Measurements from ENCODE around the gene MYCBP. TPM values are rescaled to one million over a fixed set of nuclear protein-coding genes. Genes with fewer than 3 reads are reported as not detected.

MYCBP gene
- total RNA-seq, 1 donor from 2014 or later = 38.4 TPM

DNA sequence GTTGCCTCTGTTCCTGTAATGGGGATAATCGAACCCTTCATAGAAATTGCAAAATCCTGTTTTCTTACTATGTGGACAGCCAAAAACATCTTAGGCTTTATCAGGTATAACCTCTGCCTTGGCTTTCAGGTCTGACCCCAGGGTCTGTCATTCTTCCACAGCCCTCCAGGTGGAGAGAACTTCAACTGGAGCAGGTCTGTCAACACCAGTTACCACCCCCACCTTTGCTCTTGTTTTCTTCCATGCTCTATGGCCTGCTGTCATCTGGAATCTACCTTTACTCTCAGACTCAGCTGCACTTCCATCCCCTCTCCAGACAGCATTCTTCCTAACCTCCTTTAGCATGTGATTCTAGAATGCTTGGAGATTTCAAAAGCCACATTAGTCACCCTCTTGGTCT is 18.6 kb upstream of the MYCBP start:
- Mint-ChIP-seq H3K36me3 (ENCODE audit: low read depth) (no peaks in the 10 kb centered on the region), H3K4me3 (no peak overlapping the region), H3K27me3 (ENCODE audit: insufficient read depth) (peaks cover 16% of the 10 kb centered on the region), H3K9me3 (no peaks in the 10 kb centered on the region), H3K4me1 (ENCODE audit: low read depth) (no peaks in the 10 kb centered on the region), H3K27ac (no peak overlapping the region)
- DNase-seq (ENCODE audit: low spot score) = no peak
- intact Hi-C loops (cut with micrococcal nuclease) = no loop called here

DNA sequence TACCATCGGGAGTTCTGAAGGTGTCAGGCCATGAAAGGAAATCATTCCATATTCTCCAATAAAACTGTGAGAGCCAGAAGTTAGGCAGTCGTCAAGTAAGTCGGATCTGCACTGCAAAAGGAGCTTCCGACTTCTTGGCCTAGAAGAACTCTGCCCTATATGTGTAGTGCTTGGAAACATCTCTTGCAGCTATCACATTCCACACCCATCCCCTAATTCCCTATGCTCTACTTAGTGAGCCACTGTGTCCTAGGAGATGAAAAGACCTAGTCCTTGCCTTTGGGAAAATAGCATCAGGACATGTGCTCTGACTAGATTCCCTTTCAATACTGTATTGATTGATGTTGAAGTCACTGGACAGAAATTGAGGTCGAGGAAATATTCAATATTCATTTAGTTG is 16.4 kb upstream of the MYCBP start:
- peaks cover 18% of the 10 kb centered on the region for H3K27me3 Mint-ChIP-seq (ENCODE audit: insufficient read depth)
- H3K36me3 Mint-ChIP-seq (ENCODE audit: low read depth) = no peaks in the 10 kb centered on the region
- H3K9me3 Mint-ChIP-seq = no peaks in the 10 kb centered on the region
- H3K27ac Mint-ChIP-seq = no peak overlapping the region
- no peak overlapping the region for H3K4me3 Mint-ChIP-seq
- H3K4me1 Mint-ChIP-seq (ENCODE audit: low read depth) = no peaks in the 10 kb centered on the region
- no peak for DNase-seq (ENCODE audit: low spot score)
- intact Hi-C loops (cut with micrococcal nuclease) = no loop called here

DNA sequence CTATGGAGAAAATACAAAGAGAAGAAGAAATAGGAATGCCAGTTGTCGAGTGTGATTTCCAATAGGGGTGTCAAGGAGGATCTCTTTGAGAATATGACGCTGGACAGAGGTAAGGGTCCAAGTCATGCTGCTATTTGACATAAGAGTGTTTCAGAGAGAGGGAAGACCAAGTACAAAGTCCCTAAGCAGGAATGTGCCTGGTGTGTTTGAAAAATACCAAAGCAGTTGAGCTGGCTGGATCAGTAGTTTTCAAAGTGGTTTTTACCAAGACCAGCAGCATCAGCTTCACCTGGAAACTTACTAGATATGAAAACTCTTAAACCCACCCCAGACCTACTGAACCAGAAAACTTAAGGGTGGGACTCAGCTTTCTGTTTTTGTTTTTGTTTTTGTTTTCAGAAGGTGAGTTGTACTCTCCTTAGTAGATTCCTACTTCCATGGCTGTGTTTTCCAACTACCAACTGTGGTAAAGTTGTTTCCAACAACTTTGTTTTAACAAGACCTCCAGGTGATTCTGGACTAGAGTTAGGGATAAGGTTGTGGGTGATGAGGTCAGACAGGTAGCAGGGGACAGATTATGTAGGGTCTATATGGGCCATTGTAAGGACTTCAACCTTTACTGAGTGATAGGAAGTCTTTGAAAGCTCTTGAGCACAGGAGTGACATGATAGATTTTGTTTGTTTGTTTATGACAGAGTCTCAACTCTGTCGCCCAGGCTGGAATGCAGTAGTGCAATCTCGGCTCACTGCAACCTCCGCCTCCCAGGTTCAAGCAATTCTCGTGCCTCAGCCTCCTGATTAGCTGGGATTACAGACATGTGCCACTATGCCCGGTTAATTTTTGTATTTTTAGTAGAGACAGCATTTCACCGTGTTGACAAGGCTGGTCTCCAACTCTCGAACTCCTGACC is 15.5 kb upstream of the MYCBP start:
- peaks cover 18% of the 10 kb centered on the region for H3K27me3 Mint-ChIP-seq (ENCODE audit: insufficient read depth)
- no peaks in the 10 kb centered on the region for H3K4me1 Mint-ChIP-seq (ENCODE audit: low read depth)
- H3K4me3 Mint-ChIP-seq = no peak overlapping the region
- H3K27ac Mint-ChIP-seq = no peak overlapping the region
- H3K9me3 Mint-ChIP-seq = no peaks in the 10 kb centered on the region
- intact Hi-C loops (cut with micrococcal nuclease) = no loop called here
- DNase-seq (ENCODE audit: low spot score) = no peak
- no peaks in the 10 kb centered on the region for H3K36me3 Mint-ChIP-seq (ENCODE audit: low read depth)

DNA sequence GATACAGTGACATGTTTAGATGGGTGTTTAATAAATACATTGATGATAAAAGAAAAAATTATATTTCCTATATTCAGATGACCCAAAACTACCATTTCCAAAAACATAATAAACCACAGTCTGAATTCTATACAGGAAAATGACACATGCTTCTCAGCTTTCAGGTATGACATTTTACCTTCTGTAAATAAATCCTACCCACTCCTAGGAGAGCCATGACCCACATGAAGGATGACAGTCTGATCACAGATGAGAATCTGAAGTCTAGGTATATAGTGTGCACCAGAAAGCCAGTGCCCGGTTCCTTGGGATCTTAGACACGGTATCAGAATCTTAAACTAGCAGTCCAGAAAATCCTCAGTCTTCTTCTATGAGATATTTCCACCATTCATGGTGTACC is 11.9 kb upstream of the MYCBP start:
- DNase-seq (ENCODE audit: low spot score) = no peak
- H3K4me3 Mint-ChIP-seq = no peak overlapping the region
- H3K4me1 Mint-ChIP-seq (ENCODE audit: low read depth) = no peaks in the 10 kb centered on the region
- peaks cover 25% of the 10 kb centered on the region for H3K27me3 Mint-ChIP-seq (ENCODE audit: insufficient read depth)
- intact Hi-C loops (cut with micrococcal nuclease) = no loop called here
- no peaks in the 10 kb centered on the region for H3K9me3 Mint-ChIP-seq
- H3K36me3 Mint-ChIP-seq (ENCODE audit: low read depth) = no peaks in the 10 kb centered on the region
- H3K27ac Mint-ChIP-seq = no peak overlapping the region

DNA sequence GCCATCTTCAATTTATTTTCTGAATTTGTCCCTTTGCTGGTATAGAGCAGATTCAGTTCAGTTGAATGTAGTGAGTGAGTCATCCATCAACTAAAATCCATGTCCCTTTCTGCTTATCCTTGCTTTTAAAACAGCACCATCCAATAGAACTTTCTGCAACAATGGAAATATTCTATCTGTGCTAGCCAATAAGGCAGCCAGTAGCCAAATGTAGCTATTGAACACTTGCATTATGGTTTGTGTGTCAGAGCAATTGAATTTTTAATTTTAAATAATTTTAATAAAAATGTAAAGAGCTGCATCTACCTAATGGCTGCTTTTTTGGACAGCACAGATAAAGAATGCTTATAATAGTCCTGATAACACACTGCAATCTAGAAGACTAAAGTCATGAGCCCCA is 8.3 kb upstream of the MYCBP start, which contains the start of gene GJA9:
TSS of gene GJA9 (minus strand) at position 101 of the 400 bp plus-strand sequence. CDS start 5,489 bp downstream, outside the sequence.
- no peak for DNase-seq (ENCODE audit: low spot score)
- H3K27me3 Mint-ChIP-seq (ENCODE audit: insufficient read depth) = peaks cover 11% of the 10 kb centered on the region
- H3K27ac Mint-ChIP-seq = no peak within 1 kb of the TSS
- no peaks in the 10 kb centered on the region for H3K4me1 Mint-ChIP-seq (ENCODE audit: low read depth)
- intact Hi-C loops (cut with micrococcal nuclease) = no loop called here
- no peak within 1 kb of the TSS for H3K4me3 Mint-ChIP-seq
- H3K9me3 Mint-ChIP-seq = no peaks in the 10 kb centered on the region
- H3K36me3 Mint-ChIP-seq (ENCODE audit: low read depth) = no peaks in the 10 kb centered on the region

DNA sequence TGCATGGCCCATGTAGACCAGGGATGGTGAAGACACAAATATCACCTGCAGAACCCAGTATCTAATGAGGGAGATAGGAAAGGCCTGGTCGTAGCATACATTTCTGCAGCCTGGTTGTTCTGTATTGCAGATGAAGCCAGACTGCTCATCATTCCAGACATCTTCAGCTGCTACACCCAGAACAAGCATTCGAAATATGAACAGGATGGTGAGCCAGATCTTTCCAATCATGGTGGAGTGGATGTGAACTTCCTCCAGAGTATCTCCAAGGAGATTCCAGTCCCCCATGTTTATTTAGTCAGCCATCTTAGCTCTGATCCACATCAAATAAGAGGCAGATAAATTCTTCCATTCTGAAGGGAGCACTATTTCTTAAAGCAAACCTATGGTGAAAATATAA is 2.7 kb upstream of the MYCBP start:
- Mint-ChIP-seq H3K4me1 (ENCODE audit: low read depth) (peaks cover 23% of the 10 kb centered on the region), H3K27ac (no peak overlapping the region), H3K9me3 (no peaks in the 10 kb centered on the region), H3K4me3 (no peak overlapping the region), H3K27me3 (ENCODE audit: insufficient read depth) (no peaks in the 10 kb centered on the region), H3K36me3 (ENCODE audit: low read depth) (peaks cover 3% of the 10 kb centered on the region)
- DNase-seq (ENCODE audit: low spot score) = no peak
- intact Hi-C loops (cut with micrococcal nuclease) = loop anchor here (10.0 kb wide), 1 partner anchor 1401 kb away; the partner anchor contains the start of gene ZC3H12A

DNA sequence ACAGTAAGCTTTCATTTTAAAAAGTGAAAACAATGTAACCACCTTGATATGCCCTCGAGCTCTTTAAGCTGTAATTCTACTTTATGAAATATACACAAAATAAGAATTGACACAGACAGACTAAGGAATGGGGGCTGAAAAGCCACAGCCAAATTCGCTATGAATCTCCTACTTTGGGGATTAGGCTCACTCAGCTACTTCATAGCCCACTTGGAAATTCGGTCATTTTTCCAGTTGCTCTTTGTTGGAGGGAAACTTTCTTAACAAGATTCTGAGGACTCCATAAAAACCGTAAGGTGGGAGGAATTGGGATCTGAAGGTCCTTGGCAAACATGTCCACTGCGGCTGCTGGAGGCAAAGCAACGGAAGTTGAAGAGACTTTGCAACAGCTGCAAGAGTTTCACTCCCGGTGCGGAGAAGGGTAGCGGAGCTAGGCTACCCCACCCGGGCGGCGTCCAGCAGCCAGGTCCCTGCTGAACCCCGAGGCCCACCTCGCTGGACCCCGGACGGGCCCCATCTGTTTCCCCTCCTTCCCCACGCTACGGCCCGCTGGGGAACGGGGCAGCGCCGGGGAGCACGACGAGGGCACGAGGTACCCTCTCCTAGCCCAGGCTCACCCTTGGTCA is 634 bp downstream of the MYCBP start:
- Mint-ChIP-seq H3K4me1 (ENCODE audit: low read depth) (peaks cover 23% of the 10 kb centered on the region), H3K27me3 (ENCODE audit: insufficient read depth) (no peaks in the 10 kb centered on the region), H3K27ac (peak overlapping the region; percentile 79), H3K9me3 (no peaks in the 10 kb centered on the region), H3K4me3 (peak overlapping the region; percentile 87), H3K36me3 (ENCODE audit: low read depth) (peaks cover 10% of the 10 kb centered on the region)
- intact Hi-C loops (cut with micrococcal nuclease) = loop anchor here (1.0 to 10.0 kb wide), 8 partner anchors 13 to 1398 kb away; partner anchors contain the start of genes AKIRIN1, BMP8A, C1orf122 and CDCA8
- no peak for DNase-seq (ENCODE audit: low spot score)

DNA sequence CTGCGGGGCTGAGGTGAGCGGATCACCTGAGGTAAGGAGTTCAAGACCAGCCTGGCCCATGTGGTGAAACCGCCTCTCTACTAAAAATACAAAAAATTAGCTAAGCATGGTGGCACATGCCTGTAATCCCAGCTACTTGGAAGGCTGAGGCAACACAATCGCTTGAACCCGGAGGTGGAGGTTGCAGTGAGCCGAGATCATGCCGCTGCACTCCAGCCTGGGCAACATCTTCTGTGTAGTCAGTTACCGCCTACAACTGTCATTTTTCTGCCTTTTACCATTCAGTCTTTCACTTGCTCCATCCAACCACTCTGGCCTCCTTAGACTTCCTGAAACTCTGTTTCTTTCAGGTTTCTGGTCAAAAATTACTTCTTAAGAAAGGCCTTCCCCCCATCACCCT is 2.2 kb downstream of the MYCBP start:
- H3K36me3 Mint-ChIP-seq (ENCODE audit: low read depth) = peaks cover 10% of the 10 kb centered on the region
- no peaks in the 10 kb centered on the region for H3K27me3 Mint-ChIP-seq (ENCODE audit: insufficient read depth)
- intact Hi-C loops (cut with micrococcal nuclease) = loop anchor here (5.0 to 10.0 kb wide), 2 partner anchors 621 to 1396 kb away; partner anchors contain the start of genes BMP8A and ZC3H12A
- DNase-seq (ENCODE audit: low spot score) = no peak
- H3K4me3 Mint-ChIP-seq = peak overlapping the region; percentile 87
- H3K4me1 Mint-ChIP-seq (ENCODE audit: low read depth) = peaks cover 23% of the 10 kb centered on the region
- H3K9me3 Mint-ChIP-seq = no peaks in the 10 kb centered on the region
- H3K27ac Mint-ChIP-seq = no peak overlapping the region

DNA sequence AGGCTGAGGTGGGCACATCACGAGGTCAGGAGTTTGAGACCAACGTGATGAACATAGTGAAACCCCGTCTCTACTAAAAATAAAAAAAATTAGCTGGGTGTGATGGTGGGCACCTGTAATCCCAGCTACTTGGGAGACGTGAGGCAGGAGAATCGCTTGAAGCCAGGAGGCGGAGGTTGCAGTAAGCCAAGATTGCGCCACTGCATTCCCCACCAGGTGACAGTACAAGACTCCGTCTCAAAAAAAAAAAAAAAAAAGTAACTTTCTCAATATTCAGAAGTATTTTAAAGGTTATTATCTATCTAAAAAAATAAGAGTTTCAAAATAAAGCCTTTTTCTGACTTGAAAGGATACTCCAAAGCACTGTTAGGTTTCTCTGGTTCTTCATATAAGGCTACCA is 5.9 kb downstream of the MYCBP start:
- no peaks in the 10 kb centered on the region for H3K27me3 Mint-ChIP-seq (ENCODE audit: insufficient read depth)
- no peaks in the 10 kb centered on the region for H3K9me3 Mint-ChIP-seq
- DNase-seq (ENCODE audit: low spot score) = no peak
- no peak overlapping the region for H3K4me3 Mint-ChIP-seq
- intact Hi-C loops (cut with micrococcal nuclease) = no loop called here
- no peak overlapping the region for H3K27ac Mint-ChIP-seq
- peaks cover 24% of the 10 kb centered on the region for H3K36me3 Mint-ChIP-seq (ENCODE audit: low read depth)
- peaks cover 17% of the 10 kb centered on the region for H3K4me1 Mint-ChIP-seq (ENCODE audit: low read depth)

DNA sequence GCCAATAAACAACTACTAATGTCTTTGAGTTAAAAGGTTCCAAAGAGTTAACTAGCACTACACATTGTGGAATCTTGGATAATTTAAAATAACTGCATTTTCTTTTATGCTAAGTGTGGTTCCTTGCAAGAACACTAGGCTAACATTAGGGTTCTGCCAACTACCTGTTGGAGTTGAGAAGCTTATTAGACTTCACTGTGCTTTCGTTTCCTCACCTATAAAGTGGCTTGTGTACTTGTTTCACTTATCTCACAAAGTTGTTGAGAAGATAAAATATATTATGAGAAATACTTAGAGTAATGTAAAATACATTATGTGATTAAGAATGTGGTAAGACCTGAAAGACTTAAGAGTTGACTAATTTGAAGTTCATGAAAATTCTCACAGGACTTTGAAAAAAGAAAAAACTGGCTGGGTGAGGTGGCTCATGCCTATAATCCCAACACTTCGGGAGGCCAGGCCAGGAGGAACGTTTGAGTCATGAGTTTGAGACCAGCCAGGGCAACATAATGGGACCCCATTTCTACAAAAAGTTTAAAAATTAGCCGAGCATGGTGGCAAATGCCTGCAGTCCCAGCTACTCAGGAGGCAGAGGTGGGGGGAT is 7.9 kb downstream of the MYCBP start:
- Mint-ChIP-seq H3K4me3 (no peak overlapping the region), H3K4me1 (ENCODE audit: low read depth) (peaks cover 15% of the 10 kb centered on the region), H3K9me3 (no peaks in the 10 kb centered on the region), H3K36me3 (ENCODE audit: low read depth) (peaks cover 23% of the 10 kb centered on the region), H3K27me3 (ENCODE audit: insufficient read depth) (no peaks in the 10 kb centered on the region), H3K27ac (no peak overlapping the region)
- no peak for DNase-seq (ENCODE audit: low spot score)
- intact Hi-C loops (cut with micrococcal nuclease) = no loop called here

DNA sequence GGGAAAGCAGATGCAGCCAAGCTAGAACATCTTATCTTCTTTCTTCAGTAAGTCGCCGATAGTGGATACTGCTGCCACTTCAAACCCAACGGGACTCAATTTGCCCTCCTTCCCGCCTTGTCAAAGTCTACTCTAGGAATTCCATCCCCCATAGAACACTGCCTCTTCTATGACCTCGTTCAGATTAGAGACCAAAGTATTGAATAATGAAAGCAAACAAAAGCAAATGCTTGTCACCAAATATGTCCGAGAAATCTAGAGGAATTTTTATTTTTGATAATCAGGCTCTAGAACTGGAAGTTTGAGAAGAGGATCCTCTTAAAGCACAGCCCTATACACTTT is 12.7 kb downstream of the MYCBP start:
- Mint-ChIP-seq H3K27me3 (ENCODE audit: insufficient read depth) (no peaks in the 10 kb centered on the region), H3K4me1 (ENCODE audit: low read depth) (peaks cover 37% of the 10 kb centered on the region), H3K9me3 (no peaks in the 10 kb centered on the region), H3K27ac (peak overlapping the region; percentile 74), H3K36me3 (ENCODE audit: low read depth) (peaks cover 23% of the 10 kb centered on the region), H3K4me3 (peak overlapping the region; percentile 89)
- no peak for DNase-seq (ENCODE audit: low spot score)
- intact Hi-C loops (cut with micrococcal nuclease) = no loop called here

DNA sequence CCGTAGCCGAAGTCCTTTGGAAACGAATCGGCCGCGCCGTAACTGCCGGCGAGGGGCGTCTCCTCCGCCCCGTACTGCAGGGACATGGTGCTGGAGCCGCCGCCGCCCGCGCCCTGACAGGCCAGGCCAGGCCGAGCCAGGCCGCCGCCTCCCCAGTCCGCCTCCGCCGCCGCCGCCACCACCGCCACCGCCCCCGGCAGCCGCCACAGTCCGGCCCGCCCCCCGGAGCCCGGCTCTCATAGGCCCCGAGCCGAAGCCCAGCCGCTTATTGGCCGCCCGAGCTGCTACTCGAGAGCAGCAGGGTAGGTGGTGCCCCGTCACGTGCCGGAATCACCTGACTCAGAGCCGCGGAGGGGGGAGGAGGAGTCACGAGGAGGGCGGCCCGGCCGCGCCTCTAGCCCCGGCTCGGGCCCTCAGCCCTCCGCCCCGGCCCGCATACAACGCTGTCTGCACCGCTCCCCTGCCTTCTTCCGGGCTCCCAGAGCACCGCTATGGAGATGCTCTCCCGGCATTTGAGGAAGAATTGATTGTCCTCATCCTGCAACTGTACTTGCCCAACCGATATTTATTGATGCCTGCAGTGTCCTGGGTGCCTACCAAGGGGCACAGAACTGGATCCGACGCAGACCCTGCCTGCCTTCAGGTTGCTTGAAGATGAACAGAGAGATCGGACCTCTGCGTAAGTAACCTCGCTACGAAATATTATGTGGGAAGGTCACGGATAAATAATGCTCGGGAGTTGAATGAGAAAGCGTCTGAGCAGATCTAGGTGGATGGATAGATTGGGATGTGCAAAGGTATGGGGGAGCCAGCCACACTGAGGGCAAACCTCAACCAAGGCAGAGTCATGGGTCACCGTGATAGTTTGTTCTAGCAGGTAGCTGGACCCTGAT is 13.3 kb downstream of the MYCBP start, which contains the start of gene RRAGC:
TSS of gene RRAGC (minus strand) at position 212 of the 893 bp plus-strand sequence. CDS start at position 86, 126 bp downstream.
- Mint-ChIP-seq H3K36me3 (ENCODE audit: low read depth) (peaks cover 28% of the 10 kb centered on the region), H3K27ac (peak within 1 kb of the TSS; percentile 74), H3K4me1 (ENCODE audit: low read depth) (peaks cover 41% of the 10 kb centered on the region), H3K27me3 (ENCODE audit: insufficient read depth) (no peaks in the 10 kb centered on the region), H3K9me3 (no peaks in the 10 kb centered on the region), H3K4me3 (peak within 1 kb of the TSS; percentile 89)
- intact Hi-C loops (cut with micrococcal nuclease) = loop anchor here (1.0 to 5.0 kb wide), 6 partner anchors 13 to 828 kb away; partner anchors contain the start of genes MYCBP and NDUFS5
- peak; percentile 98 for DNase-seq (ENCODE audit: low spot score)

Measured in activated T-helper 1 cell treated with anti-CD3 and anti-CD28 coated beads, Interleukin-12 subunit alpha, Interleukin-12 subunit beta, Interleukin-2, Interleukin-4 antibody, amounts not matched to agents 30 ng/mL and 10 ng/mL and 1 ng/mL, durations not matched to agents 14 hours and 24 hours and 36 hours (primary cell).